Epithelial cell of esophagus (primary cell): ENCODE data around the gene PAX2.

Source experiments
- DNase-seq: peaks from one replicate; pipeline ENCODE4 v3.0.0; 2010; ENCODE audit warnings: low read depth
- H3K4me3 ChIP-seq: 2 replicates; pipeline ENCODE4 v1.5.1; 2011; ENCODE audit warnings: mild to moderate bottlenecking, low read length, control low read depth
- TF ChIP-seq, protein P1 (sequence below): IDR thresholded peaks from 2 replicates; pipeline ENCODE4 v1.5.1; 2011; ENCODE audit warnings: low read depth, mild to moderate bottlenecking, low read length, control low read depth, inconsistent platforms; ENCODE audit not compliant: insufficient read depth; ENCODE audit errors: missing control alignments

The PAX2 gene

DNA sequence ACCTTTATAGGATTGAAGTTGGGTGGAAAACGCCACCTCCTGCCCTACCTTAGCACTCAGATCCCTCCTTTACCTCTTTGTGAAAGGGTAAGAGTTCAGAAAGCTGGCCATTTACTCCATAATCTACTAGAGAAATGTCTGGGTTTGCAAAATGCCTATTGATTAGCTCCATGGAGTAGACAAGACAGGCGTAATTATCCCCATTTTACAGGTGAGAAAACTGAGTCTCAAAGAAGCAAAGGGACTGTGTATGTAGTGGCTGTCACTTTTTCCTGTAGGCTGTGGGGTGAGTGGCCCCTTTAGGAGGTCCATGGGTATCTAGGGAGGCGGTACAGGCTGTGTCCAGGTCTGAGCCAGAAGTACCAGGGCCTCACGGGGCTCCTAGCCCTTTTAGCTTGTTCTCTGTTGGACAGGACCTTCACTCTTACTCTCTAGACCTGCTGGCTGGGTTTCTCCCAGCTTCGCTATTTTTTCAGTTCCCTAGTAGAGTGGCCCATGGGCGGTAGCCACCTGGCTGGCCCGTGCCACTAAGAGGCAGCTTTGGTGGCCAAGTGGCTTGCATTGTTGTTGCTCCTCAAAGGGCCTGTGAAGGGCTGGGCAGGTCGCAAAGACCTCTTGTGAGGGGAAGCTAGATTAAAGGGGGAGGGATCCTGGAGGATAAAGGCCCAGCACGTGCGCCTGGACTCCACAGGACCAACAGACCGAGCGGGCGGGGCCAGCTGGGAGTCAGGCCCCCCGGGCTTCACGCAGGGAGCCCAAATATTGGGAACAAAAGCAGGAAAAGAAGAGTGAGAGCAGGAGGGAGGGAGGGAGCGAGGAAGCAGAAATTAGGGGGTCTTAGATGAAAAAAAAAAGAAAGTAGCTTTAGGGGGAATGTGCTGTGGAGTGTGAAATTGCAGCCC, 4.7 kb upstream of the PAX2 start:
- no peak overlapping the region for H3K4me3 ChIP-seq
- TF ChIP-seq, protein P1, sequence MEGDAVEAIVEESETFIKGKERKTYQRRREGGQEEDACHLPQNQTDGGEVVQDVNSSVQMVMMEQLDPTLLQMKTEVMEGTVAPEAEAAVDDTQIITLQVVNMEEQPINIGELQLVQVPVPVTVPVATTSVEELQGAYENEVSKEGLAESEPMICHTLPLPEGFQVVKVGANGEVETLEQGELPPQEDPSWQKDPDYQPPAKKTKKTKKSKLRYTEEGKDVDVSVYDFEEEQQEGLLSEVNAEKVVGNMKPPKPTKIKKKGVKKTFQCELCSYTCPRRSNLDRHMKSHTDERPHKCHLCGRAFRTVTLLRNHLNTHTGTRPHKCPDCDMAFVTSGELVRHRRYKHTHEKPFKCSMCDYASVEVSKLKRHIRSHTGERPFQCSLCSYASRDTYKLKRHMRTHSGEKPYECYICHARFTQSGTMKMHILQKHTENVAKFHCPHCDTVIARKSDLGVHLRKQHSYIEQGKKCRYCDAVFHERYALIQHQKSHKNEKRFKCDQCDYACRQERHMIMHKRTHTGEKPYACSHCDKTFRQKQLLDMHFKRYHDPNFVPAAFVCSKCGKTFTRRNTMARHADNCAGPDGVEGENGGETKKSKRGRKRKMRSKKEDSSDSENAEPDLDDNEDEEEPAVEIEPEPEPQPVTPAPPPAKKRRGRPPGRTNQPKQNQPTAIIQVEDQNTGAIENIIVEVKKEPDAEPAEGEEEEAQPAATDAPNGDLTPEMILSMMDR, result no peak
- DNase-seq, result no peak

GRCh38 chr10:100741378-100742075, 3.9 kb upstream of the PAX2 start:
- TF ChIP-seq, protein P1, result no peak
- no peak overlapping the region for H3K4me3 ChIP-seq

GRCh38 chr10:100742076-100742771, 3.2 kb upstream of the PAX2 start:
- H3K4me3 ChIP-seq, result no peak overlapping the region
- DNase-seq, result no peak
- TF ChIP-seq, protein P1, result no peak

More at GRCh38 chr10:100741378-100742075, 3.9 kb upstream of the PAX2 start:
- no peak for DNase-seq

DNA sequence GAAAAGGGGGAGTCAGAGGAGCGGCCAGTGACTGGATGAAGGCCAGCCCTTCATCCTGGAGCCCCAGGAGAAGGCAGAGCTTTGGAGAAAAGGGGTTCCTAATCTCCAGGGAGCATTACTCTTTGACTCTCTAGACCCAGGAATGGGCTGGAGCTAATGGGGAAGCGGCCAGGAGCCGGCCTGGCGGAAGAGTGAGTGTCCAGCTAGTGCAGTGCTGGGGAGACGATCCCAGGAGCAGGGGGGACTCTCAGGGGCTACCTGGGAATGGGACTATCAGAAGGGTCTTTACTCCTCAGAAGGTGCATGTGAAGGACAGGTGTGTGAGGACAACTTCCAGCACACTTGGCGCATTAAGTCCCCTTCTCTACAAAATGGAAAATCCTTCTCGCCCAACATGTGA, 2.4 kb upstream of the PAX2 start:
- no peak for DNase-seq
- TF ChIP-seq, protein P1, result no peak
- H3K4me3 ChIP-seq, result no peak overlapping the region

DNA sequence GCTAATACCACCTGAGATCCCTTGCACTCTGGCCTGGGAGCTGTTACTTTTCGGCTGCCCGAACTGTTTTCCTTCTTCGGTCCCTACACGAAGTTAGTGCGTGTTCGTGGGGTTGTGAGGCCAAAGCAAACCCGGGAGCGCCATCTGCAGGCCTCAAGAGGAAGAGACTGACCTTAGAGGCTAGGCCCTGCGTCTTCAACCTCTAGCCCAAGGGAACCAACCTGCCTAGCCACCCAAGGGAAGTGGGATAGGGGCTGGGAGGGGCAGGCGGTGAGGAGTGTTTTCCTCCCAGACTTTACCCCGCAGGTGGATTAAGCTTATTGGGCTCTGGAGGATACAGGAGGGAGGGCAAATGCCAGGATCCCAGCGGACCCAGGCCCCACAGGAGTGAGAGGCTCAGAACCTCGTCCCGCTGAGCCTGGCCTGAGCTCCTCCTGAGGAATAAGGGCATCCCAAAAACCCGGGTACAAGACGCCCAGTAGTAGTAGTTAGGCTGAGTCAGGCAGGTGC, 1.7 kb upstream of the PAX2 start:
- TF ChIP-seq, protein P1, result peak; percentile 71
- no peak overlapping the region for H3K4me3 ChIP-seq
- peak; percentile 66 for DNase-seq

DNA sequence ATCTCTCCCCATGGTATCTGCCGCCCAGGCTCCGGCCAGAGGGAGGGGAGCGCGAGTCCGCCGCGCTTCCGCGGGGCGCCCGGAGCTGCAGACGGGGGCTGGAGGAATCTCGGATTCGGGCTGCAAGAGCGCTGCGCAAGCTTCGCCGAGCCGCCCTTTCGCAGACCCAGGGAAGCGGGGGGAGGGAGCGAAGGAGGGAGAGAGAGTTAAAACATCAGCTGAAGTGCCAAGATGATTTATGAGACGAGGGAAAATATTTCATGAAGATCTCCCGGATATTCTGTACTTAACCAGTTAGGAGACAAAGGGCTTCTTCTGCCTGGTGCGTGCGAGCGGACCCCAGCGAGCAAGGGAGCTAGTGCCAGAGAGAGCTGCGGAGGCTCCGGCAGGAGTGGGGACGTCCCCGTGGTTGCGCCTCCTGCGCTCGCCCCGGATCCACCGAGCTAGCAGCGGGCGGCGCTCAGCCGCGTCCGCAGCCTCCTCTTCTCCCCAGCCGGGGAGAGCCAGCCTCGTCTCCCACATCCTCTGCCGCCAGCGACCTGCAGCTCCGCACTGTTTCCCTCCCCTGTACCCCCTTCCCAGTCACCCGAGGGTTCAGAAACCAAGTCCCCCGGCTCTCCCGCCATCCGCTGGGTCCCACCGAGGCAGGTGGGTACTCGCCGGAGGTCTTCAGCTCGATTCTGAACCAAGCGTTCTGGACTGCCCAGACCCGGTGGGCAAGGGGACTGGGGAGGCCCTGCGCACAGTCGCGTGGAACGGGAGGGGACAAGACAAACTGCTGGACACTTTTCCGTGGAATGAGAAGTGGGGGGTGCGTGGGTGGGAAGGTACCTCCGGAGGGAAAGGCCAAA, 1.0 kb upstream of the PAX2 start:
- TF ChIP-seq, protein P1, result no peak
- H3K4me3 ChIP-seq, result no peak overlapping the region
- DNase-seq, result no peak
